Activated naive CD8-positive, alpha-beta T cell treated with anti-CD3 and anti-CD28 coated beads for 36 hours (primary cell): ENCODE data around the gene CAV3. TPM values are rescaled to one million over a fixed set of nuclear protein-coding genes. Genes with fewer than 3 reads are reported as not detected.

Experiments
- DNase-seq: peaks from one replicate; pipeline ENCODE4 v3.0.0; 2021
- H3K27ac Mint-ChIP-seq: one replicate; pipeline ENCODE4 v1.8.0; 2022; ENCODE audit warnings: mild to moderate bottlenecking, moderate library complexity, mixed read lengths
- H3K27me3 Mint-ChIP-seq: one replicate; pipeline ENCODE4 v1.8.0; 2022; ENCODE audit warnings: mild to moderate bottlenecking, mixed read lengths
- H3K36me3 Mint-ChIP-seq: one replicate; pipeline ENCODE4 v1.8.0; 2021; ENCODE audit warnings: mild to moderate bottlenecking, mixed read lengths
- H3K4me1 Mint-ChIP-seq: one replicate; pipeline ENCODE4 v1.8.0; 2021; ENCODE audit warnings: mixed read lengths
- H3K4me3 Mint-ChIP-seq: one replicate; pipeline ENCODE4 v1.8.0; 2022; ENCODE audit warnings: mild to moderate bottlenecking, moderate library complexity, mixed read lengths
- H3K9me3 Mint-ChIP-seq: one replicate; pipeline ENCODE4 v1.8.0; 2022; ENCODE audit warnings: mixed read lengths
- total RNA-seq, 2 experiments: library from RNA; stranded (reverse); gene quantifications; one replicate each; pipeline ENCODE4 v1.2.3, GENCODE V29; 2021

Gene CAV3
- total RNA-seq, 2 experiments from 2014 or later, result not detected

DNA sequence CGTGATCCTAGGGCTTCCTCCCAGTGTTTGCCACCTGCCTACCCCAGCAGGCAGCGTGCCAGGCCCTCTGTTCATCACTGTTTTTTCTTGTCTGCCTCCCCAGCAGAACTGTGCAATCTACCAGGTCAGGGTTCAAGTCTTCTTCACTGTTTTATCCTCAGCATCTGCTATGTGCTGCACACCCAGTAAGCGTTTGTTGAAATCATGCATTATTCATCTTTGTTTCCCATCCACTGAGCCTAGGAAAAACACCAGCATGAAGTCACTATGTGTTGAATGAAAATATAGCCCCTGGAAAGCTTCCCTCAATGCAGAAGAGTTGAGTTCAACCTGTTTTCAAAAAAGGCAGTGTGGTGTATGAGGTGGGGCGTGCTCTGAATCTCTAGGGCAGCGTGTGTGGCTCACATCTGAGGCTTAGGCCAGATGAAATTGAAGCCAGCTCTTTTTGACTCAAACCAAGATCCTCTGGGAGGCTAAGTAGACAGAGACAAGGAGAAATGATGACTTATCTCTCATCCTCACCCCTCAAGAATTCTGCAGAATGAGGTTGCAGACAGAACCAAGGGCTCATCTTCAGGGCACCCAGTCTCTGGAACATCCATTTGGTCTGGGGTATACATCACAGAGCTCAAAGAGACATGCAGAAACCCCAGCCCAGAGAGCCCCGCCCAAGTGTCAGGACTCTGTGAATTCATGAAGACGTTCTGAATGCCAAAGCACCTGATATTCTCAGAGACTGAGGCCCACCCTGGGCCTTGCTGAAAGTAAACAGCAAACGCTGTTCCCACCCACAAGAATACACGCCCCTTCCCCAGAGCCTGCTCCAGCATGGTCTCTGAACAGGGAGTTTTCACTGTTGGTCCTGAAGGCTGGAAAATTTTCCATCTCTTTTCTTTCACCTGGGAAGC lies 5.7 kb upstream of the CAV3 start:
- no peak overlapping the region for H3K27ac Mint-ChIP-seq
- no peaks in the 10 kb centered on the region for H3K9me3 Mint-ChIP-seq
- no peaks in the 10 kb centered on the region for H3K4me1 Mint-ChIP-seq
- no peaks in the 10 kb centered on the region for H3K27me3 Mint-ChIP-seq
- no peak for DNase-seq
- no peaks in the 10 kb centered on the region for H3K36me3 Mint-ChIP-seq
- no peak overlapping the region for H3K4me3 Mint-ChIP-seq

DNA sequence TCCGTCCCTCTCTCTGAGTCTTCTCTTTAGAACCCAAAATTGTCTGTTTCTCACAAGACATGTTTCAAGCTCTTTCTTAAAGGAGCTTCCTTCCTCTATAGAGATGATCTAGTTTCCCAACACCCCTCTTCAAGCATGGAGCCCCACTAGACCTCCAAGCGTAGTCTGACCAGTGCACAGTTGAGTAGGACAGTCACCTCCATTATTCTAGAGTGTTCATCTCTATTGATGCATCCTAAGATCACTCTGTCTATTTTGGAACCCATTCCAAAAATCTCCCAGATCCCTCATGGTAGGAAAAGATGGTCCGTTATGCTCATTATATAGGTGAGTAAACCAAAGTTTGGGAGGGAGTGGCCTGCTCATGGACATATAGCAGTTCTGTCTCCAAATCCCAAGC lies 4.1 kb upstream of the CAV3 start:
- Mint-ChIP-seq H3K36me3 (no peaks in the 10 kb centered on the region), H3K27ac (no peak overlapping the region), H3K4me3 (no peak overlapping the region), H3K27me3 (no peaks in the 10 kb centered on the region), H3K4me1 (no peaks in the 10 kb centered on the region), H3K9me3 (no peaks in the 10 kb centered on the region)
- DNase-seq, result no peak

DNA sequence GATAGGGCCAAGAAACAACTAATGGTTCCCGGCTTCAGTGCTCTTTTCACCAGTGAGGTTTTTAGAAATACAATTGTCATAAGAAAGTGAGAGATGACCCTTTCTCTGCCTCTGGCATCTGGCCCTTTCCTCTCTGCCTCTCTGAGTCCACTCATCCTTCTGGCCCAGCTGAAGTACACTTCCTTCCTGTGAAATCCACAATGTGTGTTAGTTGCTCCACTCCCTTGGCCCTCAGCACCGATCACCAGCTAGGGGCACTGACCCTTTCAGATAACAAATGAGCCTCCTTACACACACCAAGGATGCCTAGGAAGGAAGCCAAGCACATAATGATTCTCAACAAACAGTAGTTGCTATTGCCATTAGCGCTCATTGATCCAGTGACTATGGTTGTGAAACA lies 2.9 kb upstream of the CAV3 start:
- H3K27ac Mint-ChIP-seq, result no peak overlapping the region
- H3K27me3 Mint-ChIP-seq, result no peaks in the 10 kb centered on the region
- H3K4me1 Mint-ChIP-seq, result no peaks in the 10 kb centered on the region
- H3K9me3 Mint-ChIP-seq, result no peaks in the 10 kb centered on the region
- H3K36me3 Mint-ChIP-seq, result no peaks in the 10 kb centered on the region
- no peak for DNase-seq
- H3K4me3 Mint-ChIP-seq, result no peak overlapping the region

DNA sequence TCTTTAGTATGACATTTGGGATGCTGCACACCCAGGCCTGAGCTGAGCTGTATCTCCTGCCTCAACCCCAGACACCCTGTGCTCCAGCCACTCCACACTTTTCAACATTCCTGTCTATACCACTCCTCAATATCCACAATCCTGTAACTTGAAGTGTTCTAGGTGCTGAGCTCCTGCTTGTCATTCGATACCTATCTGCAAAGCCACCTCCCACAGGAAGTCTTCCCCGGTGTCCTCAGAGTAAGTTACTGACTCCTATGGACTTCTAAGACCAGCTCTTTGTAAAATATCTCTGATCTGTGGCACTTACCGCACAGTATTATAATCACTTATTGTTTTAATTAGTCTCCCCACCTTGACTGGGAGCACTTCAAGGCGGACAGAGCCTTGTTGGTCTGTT lies 1.2 kb upstream of the CAV3 start:
- no peaks in the 10 kb centered on the region for H3K9me3 Mint-ChIP-seq
- no peak overlapping the region for H3K4me3 Mint-ChIP-seq
- no peaks in the 10 kb centered on the region for H3K4me1 Mint-ChIP-seq
- H3K36me3 Mint-ChIP-seq, result no peaks in the 10 kb centered on the region
- DNase-seq, result no peak
- H3K27me3 Mint-ChIP-seq, result peaks cover 3% of the 10 kb centered on the region
- H3K27ac Mint-ChIP-seq, result no peak overlapping the region

DNA sequence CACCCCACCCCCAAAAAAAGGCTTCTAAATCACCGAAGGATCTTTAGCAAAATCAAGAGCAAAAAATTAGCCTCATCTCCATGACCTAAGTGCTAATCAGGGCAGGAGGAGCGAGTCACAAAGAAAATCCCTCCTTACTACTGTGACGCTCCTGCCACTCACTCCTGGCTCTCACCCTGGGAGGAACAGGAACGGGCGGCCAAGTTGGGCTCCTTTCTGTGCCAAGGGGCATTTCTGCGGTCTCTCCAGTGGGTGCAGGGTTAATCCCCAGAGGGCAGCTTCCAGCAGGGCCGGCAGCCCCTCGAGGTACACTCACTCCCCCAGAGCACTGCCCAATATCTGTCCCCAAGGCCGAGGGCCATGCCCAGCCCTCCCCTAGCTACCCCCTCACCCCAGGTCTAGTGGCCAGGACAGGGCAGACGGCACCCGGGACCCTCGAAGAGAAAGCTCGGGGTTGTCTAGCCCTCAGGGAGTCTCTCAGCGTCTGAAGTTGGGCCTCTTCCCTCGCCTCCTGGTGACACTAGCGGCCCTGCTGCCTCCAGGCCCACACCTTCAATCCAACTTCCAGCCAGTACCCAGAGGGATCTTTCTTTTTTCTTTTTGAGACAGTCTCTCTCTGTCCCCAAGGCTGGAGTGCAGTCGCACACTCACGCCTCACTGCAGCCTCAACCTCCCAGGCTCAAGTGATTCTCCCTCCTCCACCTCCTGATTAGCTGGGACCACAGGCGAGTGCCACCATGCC lies 706 bp downstream of the CAV3 start:
- Mint-ChIP-seq H3K9me3 (no peaks in the 10 kb centered on the region), H3K36me3 (no peaks in the 10 kb centered on the region), H3K4me1 (no peaks in the 10 kb centered on the region), H3K27ac (no peak overlapping the region), H3K27me3 (peaks cover 3% of the 10 kb centered on the region), H3K4me3 (no peak overlapping the region)
- no peak for DNase-seq

DNA sequence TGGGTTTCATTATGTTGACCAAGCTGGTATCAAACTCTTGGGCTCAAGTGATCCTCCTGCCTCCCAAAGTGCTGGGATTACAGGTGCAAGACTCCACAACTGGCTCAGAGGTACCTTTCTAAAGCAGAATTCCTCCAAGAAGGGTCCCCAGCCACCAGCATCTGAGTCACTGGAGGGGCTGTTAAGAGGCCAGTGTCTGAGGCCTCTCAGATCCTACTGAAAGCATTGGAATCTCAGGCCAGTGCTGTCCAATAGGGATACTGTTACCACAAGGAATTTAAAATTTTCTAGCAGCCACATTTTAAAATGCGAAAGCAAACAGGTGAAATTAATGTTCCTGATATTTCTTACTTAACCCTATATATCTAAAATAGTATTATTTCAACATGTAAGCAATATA lies 1.3 kb downstream of the CAV3 start:
- Mint-ChIP-seq H3K4me3 (no peak overlapping the region), H3K27me3 (peaks cover 3% of the 10 kb centered on the region), H3K27ac (no peak overlapping the region), H3K9me3 (no peaks in the 10 kb centered on the region), H3K4me1 (no peaks in the 10 kb centered on the region), H3K36me3 (no peaks in the 10 kb centered on the region)
- DNase-seq, result no peak

DNA sequence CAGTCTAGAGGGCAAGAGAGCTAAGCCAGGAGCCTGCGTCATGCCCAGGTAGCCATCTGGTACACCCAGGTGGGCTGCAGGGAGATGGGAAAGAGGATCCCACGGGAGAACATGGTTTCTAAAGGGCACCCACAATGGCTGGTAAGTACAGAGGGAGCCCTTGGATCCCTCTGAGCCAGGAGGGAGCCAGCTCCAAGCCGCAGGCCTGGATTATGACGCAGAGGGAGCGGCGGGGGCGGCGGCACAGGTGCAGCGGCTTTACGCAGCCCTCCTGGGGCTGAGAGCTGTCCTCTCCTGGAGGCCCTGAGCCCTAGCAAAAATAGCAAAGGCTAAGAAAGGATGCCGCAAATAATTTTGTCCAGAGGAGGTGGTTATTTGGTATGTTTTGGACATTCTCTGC lies 2.8 kb downstream of the CAV3 start:
- Mint-ChIP-seq H3K4me1 (no peaks in the 10 kb centered on the region), H3K4me3 (no peak overlapping the region), H3K9me3 (no peaks in the 10 kb centered on the region), H3K27me3 (peaks cover 3% of the 10 kb centered on the region), H3K27ac (peak overlapping the region; percentile 17), H3K36me3 (no peaks in the 10 kb centered on the region)
- no peak for DNase-seq

DNA sequence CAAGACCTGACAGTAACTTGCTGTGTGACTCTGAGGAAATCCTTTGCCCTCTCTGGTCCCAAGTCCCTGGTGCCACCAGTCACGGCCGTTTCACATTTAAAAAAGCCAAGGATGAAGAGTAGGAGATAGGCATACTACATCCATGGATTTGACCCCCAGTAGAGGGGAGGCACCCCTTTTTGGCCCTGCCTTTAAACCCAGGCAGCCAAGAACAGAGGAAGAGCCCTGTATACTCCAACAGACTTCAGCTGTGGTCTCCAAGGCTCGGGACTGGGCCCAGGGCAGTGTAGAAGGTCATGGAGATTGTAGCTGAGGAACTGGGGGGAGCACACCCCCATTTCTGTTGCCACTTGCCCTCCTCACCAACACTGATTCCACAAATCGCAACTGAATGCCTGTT lies 3.7 kb downstream of the CAV3 start:
- Mint-ChIP-seq H3K27ac (no peak overlapping the region), H3K4me3 (no peak overlapping the region), H3K36me3 (no peaks in the 10 kb centered on the region), H3K27me3 (peaks cover 12% of the 10 kb centered on the region), H3K4me1 (no peaks in the 10 kb centered on the region), H3K9me3 (no peaks in the 10 kb centered on the region)
- DNase-seq, result no peak

DNA sequence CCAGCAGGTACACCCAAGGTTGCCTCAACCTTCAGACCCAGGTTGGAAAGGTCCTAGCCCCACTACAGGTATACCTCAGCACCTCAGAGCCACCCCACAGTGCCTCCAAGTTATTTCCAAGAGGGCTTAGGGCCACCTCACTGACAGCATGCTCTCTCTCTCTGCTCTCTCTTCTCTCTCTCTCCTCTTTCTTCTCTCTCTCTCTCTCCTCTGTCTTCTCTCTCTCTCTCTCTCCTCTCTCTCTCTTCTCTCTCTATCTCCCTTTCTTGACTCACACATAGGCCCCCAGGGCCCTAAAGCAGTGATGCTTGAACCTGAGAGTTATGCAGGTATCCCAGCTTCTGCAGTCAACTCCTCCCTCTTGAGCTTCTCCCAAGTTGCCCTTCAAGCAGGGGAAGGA lies 4.2 kb downstream of the CAV3 start:
- H3K4me3 Mint-ChIP-seq, result no peak overlapping the region
- no peak for DNase-seq
- no peak overlapping the region for H3K27ac Mint-ChIP-seq
- H3K4me1 Mint-ChIP-seq, result no peaks in the 10 kb centered on the region
- peaks cover 14% of the 10 kb centered on the region for H3K27me3 Mint-ChIP-seq
- no peaks in the 10 kb centered on the region for H3K9me3 Mint-ChIP-seq
- no peaks in the 10 kb centered on the region for H3K36me3 Mint-ChIP-seq

DNA sequence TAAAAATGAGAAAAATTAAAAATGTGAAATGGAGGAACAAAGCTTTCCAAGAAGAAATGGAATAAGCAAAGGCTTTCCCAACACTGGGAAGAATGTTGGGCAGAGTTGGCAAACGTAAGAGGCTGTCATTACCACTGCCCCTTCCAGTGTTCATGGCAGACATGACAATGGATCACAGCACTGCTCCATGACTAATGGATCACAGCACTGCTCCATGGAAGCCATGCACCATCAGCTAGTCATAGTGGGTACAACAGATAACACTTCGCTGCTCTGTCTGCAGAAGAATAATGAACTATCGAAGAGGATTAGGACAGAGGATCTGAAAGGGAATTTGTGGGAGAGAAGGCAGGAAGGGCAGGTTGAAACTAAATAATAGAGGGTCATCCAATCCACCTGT lies 5.0 kb downstream of the CAV3 start:
- no peak for DNase-seq
- H3K36me3 Mint-ChIP-seq, result no peaks in the 10 kb centered on the region
- no peaks in the 10 kb centered on the region for H3K9me3 Mint-ChIP-seq
- H3K4me1 Mint-ChIP-seq, result no peaks in the 10 kb centered on the region
- no peak overlapping the region for H3K27ac Mint-ChIP-seq
- peaks cover 14% of the 10 kb centered on the region for H3K27me3 Mint-ChIP-seq
- H3K4me3 Mint-ChIP-seq, result no peak overlapping the region

DNA sequence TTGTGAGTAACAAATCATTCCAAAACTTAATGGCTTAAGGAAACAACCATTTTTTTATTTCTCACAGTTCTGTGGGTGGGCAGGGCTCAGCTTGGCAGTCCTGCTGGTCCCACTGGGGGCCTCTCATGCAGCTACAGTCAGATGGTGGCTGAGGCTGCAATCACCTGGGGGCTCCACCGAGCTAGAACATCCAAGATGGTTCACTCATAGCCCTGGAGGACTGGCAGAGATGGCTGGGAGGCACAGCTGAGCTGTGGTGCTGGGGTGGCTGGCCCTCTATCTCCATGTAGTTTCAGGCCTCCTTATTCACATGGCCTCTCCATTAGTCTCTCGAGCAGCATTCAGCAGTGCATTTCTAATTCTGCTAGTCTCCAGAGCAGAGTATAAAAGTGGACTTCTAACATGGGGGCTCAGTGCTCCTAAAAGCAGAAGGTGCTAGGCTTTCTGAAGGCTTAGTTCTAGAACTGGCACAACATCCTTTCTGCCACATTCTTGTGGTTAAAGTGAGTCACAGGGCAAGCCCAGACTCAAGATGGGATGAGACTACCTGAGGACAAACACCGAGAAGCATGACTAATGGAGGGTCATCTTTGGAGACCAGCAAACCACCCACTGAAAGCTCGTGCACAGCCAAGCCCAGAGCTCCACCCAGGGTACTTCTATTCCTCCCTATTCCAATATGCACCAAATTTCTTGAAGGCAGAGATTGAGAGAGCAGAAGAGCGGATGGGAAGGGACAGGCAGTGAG lies 6.3 kb downstream of the CAV3 start:
- H3K9me3 Mint-ChIP-seq, result no peaks in the 10 kb centered on the region
- H3K36me3 Mint-ChIP-seq, result no peaks in the 10 kb centered on the region
- no peak overlapping the region for H3K27ac Mint-ChIP-seq
- H3K4me3 Mint-ChIP-seq, result no peak overlapping the region
- DNase-seq, result no peak
- no peaks in the 10 kb centered on the region for H3K4me1 Mint-ChIP-seq
- peaks cover 14% of the 10 kb centered on the region for H3K27me3 Mint-ChIP-seq

DNA sequence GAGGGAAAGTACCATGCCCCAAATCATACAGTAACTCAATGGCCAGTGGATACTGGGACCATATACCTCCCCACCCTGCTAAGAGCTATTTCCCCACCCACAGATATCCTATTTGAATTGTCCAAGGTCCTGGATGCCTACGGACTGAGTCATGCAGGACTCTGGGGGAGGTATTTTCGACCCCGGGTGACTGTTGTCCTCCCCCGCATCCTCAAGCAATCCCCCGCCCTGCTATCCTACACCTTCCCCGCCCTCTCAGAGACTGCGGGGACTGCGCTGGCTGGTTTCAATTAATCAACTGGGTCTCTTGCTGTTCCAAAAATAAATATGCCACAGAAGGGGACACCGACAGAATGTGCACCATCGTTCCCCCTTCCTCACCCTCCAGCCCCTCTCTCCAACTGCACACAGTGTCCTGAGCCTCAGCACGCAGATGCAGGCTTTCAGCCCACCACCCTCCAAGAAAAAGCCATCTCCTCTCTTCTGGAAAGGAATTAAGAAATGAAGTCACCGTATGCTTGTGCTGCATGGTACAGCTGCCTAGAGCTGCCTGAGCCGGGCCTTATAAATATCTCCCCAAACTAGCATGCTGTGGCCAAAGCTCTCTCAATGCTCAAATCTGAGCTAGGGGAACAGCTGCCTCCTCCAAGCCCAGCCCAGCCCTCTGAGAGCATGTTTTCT lies 8.1 kb downstream of the CAV3 start:
- peaks cover 14% of the 10 kb centered on the region for H3K27me3 Mint-ChIP-seq
- H3K36me3 Mint-ChIP-seq, result no peaks in the 10 kb centered on the region
- no peak for DNase-seq
- H3K9me3 Mint-ChIP-seq, result no peaks in the 10 kb centered on the region
- no peak overlapping the region for H3K27ac Mint-ChIP-seq
- H3K4me1 Mint-ChIP-seq, result no peaks in the 10 kb centered on the region
- no peak overlapping the region for H3K4me3 Mint-ChIP-seq

DNA sequence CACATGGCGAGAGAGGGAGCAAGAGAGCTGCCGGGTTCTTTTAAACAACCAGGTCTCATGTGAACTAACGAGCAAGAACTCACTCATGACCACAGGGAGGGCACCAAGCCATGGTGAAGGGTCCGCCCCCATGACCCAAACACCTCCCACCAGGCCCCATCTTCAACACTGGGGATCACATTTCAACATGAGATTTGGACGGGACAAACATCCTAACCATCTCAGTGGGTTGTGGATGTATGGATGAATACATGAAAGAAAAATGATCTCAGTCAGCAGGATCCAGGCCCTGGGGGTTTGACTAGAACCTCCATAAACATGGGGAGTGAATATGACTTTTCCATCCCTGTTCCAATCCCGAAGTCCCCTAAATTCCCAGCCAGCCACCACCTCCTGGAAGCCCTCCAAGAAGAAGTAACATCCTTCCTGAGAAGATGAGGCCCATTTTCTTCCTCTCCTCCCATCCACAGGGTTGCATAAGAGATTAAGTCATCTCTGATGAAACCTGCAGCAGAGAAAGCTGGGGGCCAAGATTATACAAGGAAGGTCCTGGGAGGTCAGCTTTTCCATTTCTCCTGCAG lies 9.5 kb downstream of the CAV3 start:
- DNase-seq, result no peak
- Mint-ChIP-seq H3K36me3 (no peaks in the 10 kb centered on the region), H3K4me1 (no peaks in the 10 kb centered on the region), H3K27ac (no peak overlapping the region), H3K27me3 (peaks cover 10% of the 10 kb centered on the region), H3K9me3 (no peaks in the 10 kb centered on the region), H3K4me3 (no peak overlapping the region)

DNA sequence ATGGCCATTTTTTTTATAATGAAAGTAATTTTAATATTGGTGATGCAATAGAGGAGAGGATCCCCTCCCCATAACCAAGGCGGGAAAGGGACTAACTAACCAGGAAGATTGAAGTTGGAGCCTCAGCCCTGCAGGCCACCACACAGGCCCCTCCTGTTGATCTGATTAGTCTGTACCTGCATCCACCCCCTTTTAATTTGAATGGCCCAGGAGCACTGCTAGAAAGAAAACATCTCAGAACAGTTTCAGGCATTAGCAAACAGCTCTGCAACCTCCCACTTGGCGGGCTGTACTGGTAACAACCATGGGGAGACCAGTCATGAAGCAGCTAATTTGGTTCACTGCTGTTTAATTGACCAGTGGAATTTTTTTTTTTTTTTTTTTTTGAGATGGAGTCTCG lies 10.3 kb downstream of the CAV3 start:
- Mint-ChIP-seq H3K9me3 (no peaks in the 10 kb centered on the region), H3K27ac (no peak overlapping the region), H3K4me1 (no peaks in the 10 kb centered on the region), H3K4me3 (no peak overlapping the region), H3K36me3 (no peaks in the 10 kb centered on the region), H3K27me3 (peaks cover 10% of the 10 kb centered on the region)
- no peak for DNase-seq
